Activated CD4-positive, alpha-beta T cell treated with anti-CD3 and anti-CD28 coated beads, Interleukin-2, amount 50 U/mL, for 48 hours (primary cell): Measurements from ENCODE around the gene RAMACL.
"Not testable (repeated sequence)": the region's sequence is repeated elsewhere in the genome, so short reads cannot be mapped to it uniquely, and the experiment has no call there.

Source experiments
- DNase-seq, 2 experiments: peaks; one replicate each; pipeline ENCODE4 v3.0.0-alpha.2; 2020

RAMACL gene

DNA sequence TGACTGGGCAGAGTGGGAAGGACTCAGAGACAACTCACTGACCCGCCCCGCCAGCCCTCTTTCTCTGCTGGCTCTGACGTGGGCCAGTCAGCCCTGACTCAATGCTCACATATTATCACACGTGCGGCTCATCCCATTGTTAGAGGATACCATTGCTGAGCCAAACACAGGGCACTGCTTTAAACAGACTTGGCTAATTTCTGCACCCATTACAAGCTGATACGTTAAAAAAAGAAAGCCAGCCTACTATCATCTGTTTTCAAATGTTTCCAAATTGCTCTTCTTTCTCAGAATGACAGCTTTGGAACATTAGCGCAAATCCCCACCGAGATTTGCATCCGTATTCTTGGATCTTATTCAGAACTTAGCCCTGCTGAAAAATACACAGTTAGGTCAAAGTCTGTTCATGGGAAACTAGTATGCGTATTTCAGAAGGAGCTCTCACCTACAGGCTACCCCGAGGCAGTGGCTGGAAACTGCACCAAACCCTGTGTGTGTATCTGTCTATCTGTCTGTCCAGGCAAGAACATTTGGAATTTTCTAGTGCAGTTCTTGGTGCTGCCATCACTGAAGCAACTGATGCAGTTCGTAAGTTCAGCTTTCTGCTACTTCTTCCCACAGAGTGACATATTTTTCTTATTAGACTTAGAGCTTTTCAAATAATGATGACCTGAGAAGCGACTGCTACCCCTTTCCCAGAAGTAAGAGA is 32.8 kb downstream of the RAMACL start:
- DNase-seq, result no peak

DNA sequence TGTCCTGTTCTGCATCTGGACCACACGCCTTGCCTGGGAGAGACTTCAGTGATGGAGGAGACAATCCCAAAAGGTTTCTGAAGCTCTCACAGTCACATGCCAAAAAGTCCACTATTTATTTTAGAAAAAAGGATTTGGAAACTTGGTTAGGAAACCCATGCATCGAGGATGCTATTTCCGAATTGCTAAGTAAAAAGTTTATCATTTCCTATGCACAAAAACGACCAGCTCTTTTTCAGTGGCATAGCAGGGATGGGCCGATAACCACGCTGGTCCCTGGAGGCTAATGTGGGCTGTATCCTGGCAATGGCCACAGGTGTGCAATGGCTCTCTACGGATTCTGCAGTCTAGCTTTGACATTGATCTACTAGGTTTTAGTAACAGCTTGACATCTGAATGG is 33.9 kb downstream of the RAMACL start:
- no peak for DNase-seq

DNA sequence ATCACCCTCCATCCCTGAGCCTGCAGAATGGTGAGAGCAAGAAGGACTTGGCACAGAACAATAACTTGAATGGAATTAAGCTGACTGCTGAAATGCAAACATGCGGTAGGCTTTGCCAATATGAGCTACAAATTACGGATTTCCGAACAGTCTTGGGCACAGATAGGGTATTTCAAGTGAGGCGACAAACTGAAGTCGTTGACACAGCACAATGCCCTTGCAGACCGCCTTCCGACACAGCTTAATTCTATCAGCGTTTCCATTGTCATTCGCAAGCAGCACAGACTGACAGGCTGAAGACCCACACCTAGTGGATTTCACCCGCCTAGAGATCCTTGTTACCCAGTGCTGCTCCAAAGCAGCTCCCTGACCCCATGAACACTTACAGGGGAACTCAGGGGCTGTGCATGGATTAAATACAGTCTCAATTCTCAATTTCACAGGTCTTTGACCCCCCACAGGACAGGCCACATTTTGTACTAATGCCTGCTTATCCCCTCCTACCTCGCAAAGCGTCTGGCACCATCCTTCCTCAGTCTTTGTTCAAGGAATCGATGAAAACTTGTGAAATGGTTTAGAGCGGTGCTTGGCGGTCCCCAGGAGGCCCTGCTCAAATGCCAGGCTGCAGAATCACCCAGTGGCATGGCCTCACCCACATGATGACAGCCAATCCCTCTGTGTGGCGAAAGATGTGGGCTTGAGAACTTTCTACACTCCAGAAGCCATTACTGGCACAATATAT is 34.6 kb downstream of the RAMACL start:
- DNase-seq, result no peak

DNA sequence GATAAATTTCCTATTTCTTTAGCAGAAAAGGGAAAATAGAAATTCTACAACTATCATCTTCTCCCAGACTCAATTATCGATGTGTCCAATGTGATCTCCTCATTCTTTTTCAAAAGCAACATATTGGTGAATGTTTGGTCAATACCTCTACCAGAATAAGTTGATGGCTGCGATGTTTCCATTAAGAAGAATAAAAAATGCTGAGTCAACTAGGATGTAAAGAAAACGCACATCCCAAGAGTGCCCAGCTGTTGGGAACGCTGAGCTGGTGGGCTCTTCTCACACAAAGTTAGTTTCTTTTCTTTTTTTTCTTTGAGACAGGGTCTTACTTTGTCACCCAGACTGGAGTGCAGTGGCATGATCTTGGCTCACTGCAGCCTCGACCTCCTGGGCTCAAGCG is 39.8 kb downstream of the RAMACL start:
- no peak for DNase-seq

DNA sequence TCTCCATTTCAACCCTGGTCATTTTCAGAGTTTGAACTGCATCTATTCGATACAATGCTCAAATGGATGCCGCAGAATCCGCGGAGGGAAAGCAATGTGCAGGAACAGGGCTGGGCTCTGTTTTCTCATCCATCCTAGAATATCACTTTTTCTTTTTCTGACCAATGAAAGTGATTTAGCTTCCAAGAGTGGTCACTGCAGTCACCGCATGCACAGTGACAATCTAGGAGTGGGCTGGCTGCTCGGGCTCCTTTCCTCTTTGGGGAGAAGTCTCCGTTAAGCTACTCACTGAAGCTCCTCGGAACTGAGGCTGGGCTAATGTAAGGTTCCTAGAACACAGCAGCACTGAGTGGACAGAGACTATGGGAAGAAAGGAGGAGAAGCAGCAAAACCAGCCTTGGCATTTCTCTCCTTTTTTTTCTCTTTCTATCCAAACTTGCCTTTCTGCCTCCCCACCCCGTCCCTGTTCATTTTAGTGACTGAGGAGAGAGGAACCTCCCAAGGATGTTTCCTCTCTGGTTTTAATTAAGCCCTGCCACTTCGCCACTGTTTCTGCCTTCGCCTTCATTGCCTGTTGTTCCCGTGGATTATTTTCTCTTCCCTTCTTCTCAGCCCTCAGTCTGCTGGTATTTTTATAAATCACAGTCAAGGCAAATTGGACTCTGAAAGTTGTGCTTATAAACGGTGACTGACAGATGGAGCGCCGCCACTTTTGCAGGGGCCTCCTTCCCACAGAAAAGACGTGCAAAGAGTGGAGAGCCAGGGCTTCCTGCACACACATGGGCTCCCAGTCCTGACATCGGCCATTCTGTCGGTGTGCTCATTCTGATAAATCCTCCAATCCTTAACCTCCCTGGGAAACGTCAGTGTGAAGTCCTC is 41.1 kb downstream of the RAMACL start:
- no peak for DNase-seq

DNA sequence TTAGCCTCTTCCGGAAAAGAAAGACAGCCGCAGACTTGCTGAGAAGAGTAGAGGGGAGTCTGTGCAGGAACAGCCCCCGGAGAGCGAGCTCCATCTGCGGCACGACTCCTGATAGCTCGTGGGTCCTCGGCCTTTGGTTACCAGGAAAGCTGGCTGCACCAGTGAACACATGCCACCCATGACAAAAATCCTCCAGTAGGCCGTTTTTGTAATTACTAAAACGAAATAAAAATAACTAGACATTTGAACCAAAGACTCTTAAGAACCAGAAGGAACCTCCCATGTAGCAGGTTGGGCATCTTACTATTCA is 42.2 kb downstream of the RAMACL start:
- no peak for DNase-seq

DNA sequence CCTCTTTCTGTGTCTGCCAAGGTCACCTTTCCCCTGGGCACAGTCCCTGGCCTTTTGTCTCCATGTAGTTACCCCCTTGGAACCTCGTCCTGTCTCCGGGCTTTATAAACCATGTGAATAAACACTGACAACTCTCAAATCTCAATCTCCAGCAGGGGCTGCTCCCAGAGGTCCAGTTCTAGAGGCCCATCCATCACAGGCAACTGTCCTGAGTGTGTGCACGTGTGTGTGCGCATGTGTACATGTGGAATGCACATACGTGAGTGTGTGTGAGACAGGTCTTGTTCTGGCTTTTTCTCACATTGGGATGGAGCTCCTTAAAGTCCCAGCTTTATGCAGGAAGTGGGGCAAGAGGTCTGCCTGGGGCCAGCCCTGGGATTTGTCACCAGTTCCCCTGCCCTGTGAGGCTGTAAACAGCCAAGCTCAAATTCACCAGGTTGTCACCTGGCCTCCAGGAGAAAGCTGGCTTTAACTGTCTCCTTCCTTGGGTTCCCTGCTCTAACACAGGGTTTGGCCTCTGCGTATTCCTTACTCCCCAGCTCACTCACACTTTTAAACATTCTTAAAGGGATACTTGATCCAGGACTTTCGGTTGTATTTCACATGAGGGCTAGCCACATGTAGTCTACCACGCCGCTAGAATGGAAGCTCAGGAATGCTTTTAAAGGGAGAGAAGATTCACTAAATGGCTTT is 42.7 kb downstream of the RAMACL start:
- no peak for DNase-seq

DNA sequence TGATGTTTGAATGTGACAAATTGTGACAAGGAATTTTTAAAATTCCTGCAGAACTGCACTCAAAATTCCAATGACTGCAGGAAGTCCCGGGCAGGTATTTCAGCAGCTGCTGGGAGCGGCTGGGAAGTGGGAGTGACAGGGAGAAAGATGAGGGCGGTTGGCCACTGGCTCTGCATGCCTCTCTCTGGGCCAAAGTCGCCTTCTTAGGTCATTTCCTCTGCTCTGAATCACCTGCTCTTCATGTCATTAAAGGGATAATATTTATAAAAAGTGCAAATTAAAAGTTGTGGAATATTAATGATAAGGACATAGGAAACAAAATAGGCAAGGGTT is 43.9 kb downstream of the RAMACL start:
- no peak for DNase-seq

DNA sequence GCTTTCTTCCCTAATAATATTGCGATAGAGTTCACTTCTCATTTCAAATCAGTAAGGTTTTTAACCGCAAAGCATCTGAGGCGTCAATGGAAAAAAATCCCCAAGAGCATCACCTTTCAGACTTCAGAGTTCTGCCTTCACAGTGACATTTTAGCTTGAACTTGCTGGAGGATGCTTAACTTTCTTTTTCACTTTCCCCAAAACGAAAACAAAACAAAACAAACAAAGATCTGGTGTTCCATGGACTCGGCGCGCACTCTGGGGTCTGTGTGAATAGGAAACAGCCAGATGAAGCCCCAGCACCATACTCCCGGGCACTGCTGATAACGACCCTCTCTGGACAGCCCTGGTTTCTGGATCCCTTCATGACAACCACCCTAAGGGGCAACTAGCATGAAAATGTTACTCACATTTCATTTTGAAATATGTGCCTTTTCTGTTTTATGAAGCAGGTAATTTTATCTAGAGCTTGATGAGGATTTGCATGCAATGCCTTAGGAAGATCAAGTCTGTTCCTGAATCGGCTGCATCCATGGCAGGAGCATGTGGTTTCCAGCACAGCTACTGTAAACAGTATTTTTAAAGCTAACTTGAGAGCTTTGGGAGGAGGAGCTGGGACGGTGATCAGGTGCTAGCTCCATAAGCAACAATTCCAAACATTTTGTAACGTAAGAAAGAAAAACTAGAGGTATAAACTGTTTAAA is 44.5 kb downstream of the RAMACL start:
- no peak for DNase-seq

DNA sequence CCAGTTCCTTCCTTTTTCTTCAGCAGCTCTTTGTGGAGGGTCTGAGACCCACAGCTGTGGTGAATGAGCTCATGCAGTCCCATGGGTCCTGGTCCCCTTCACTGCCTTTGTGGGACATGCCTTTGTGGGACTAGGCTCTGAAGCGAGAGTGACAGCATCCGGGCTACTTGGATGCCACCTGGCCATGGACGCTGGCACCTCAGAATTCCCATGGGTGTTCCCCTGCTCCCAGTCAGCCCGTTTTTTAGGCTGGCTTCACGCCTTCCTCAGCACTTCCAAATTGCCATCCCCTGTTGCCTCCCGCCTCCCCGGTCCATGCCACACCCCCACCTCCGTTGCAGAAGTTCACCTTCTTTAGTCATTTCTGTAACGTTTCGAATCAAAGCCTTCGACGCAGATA is 45.1 kb downstream of the RAMACL start:
- peak in 1 of 2 experiments; percentile 16 for DNase-seq

DNA sequence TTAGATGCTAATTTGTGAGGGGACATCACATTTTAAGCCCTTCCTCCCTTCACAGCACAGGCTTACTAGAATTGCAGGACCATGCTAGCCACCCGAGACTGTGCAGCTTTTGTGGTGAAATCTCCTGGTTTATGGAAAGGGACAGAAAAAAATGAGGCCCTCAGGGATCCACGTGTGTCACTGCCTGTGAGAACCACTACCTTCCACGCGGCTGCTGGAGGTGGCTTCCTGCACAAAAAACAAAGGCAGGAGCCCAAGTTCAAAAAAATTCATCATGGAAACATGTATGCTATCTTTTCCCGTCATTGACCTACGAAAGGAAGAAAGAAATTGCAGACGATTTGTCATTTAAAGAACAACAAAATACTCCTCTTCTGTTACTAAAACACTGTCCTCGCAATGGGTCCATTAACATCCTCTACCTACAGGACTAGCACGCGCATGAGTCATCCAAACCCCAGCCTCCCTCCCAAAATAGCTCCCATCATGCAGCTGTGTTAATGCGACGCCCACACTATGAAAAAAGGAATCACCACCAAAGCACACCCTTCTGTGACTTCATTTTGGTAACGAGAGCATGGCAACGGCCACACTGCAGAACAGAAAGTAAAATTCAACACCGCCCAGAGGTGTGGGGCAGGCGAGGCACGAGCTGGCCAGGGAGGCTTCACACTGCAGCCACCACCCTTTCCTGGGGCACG is 45.7 kb downstream of the RAMACL start:
- DNase-seq, result peak; percentile 57 to 68

DNA sequence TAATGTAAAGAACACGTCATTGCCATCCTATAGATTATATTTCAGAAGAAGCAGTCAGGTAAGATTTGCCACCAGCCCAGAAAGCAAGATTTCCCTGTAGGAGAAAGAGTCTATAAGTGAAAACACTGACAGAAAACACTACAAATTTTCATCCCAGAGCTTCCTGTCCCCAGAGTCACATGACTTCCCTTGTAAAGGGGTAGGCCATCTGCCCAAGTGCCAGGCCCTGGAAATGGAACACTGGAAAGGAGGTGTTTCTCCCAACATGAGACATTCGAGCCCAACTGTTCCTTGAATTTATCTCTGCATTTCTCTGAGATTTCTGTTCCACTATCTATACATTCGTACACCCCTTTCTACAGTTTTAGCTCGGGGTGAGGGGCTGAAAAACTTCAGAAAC is 46.9 kb downstream of the RAMACL start:
- DNase-seq, result no peak

DNA sequence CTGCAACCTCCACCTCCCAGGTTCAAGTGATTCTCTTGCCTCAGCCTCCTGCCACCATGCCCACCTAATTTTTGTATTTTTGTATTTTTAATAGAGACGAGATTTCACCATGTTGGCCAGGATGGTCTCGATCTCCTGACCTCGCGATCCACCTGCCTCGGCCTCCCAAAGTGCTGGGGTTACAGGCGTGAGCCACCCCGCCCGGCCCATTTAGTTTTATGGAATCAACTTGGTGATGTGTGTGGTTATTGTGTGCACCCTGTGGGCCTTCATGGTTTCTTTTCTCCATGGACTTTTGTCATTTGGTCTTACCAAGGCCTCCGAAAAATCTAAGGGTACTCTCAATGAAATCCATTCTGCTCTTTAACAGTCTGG is 47.5 kb downstream of the RAMACL start:
- not testable (repeated sequence) for DNase-seq

DNA sequence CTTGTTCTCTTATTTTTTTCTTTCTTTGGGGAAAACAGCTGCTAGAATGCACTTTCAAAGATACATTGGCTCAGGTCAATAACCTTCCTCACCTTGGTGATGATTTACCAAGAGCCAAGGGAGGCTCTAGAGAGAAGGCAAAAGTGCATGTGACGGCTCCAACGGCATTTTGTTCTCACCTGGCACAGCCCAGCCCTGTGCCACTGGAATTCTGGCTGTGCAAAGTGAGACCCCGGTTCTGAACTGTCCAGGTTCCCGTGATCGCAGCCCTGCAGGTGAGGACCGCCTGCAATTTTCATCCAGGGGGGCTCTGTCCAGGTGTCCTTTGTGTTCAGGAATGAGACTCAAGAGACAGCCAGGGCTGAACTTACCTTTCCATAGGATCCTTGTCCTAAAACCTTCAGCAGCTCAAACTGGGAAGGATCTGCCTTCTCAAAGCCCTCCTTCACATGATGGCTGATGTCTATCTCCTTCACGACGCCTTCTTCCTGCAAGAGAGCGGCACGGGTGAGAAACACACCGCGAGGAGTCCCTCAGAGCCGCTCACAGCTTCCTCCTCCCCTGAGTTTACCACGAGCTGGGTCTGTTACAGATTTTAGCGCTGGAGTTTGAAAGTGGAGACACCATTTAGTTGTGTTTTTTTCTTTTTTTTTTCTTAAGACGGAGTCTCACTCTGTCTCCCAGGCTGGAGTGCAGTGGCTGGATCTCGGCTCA is 48.0 kb downstream of the RAMACL start:
- DNase-seq, result no peak

DNA sequence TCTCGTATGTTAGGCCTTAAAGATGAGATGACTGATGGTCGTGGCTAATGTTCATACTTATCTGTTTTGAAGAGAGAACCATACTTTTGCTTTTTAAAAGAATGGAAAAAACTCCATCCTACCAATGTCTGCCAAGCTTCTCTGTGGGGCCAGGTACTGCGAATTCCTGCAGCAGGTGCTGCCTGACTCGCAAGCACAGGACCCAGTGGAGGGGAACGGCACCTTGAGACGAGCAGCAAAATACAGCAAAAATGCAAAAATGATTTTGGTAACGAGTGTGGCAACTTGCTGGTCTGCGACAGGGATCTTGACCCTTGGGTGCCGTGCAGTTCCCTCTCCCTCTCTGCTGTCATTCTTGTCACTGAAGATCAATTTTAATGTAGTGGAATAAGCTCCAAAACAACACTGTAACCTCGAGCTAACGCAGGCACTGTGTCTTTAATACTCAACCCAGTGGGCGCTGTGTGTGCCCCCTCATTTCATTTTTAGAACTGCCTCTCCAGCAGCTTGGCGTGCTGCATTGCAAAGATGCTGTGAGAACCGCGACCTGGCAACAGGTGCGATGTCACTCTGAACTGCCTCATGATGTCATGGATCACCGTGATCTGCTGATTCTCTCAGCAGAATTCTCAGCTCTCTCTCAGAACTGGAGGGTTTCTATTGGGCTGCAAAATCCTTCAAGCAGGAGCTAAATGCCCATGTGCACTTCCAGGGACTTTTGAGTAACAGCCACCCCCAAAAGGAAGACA is 51.6 kb downstream of the RAMACL start:
- DNase-seq, result no peak

DNA sequence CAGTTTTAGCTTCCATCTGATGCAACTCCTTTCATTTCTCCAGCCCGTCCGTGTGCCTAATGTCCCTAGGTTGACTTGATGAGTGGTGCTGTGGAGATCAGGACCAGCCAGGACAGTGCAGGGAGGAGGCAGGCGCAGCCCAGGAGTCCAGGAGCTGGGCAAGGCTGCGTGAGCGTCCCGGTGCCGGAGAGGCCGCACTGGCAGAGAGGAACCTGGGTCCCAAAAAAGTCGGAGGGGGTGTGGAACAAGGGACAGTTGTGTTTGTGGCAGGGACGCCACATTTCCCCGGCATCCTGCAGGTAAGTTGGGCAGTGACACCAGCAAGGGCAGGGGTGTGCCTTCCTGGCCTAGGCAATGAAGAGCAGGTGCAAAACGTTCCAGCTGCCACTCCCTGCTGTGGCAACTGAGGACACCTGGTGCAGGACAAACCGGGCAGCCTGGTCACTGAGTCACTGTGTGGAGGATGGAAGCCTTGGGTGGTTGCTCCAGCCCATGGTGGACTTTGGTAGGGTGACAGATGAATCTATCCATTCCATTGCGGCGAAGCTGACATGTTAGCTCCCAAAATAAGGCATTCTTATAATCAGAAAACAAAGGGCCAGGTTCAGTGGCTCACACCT is 53.2 kb downstream of the RAMACL start:
- DNase-seq, result no peak
